ENCODE data around the gene SNX9.
A peak's percentile ranks its signal among the peaks of the same experiment; 100 is the strongest.

SNX9 gene

DNA sequence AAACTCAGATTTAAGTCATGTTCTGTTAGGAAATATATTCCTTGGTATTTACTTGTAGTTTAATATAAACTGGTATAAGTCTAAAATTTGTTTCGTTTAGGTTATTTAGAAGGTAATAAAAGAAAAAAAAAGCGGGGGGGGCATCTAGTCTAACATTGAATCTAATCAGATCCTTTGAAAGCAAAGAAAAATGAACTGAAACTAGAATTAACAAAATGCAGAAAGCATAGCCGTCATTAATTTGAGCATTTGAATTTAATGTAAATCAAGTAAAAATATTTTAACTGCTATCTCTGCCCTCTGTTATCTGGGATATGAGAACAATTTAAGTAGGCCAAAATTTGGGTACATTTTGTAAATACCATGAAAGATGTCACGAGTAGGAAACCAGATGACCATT lies 54.1 kb downstream of the SNX9 start:
- no peak for DNase-seq (ENCODE audit: low spot score)
- in situ Hi-C loops (cut with MboI; ENCODE audit: low pct_unique_long_range_greater_than_20kb, low sequenced_read_pairs, unreplicated experiment): loop anchor here (10.0 kb wide), 1 partner anchor 122 kb away; no protein-coding TSS in a partner anchor
- TF ChIP-seq, protein P1, sequence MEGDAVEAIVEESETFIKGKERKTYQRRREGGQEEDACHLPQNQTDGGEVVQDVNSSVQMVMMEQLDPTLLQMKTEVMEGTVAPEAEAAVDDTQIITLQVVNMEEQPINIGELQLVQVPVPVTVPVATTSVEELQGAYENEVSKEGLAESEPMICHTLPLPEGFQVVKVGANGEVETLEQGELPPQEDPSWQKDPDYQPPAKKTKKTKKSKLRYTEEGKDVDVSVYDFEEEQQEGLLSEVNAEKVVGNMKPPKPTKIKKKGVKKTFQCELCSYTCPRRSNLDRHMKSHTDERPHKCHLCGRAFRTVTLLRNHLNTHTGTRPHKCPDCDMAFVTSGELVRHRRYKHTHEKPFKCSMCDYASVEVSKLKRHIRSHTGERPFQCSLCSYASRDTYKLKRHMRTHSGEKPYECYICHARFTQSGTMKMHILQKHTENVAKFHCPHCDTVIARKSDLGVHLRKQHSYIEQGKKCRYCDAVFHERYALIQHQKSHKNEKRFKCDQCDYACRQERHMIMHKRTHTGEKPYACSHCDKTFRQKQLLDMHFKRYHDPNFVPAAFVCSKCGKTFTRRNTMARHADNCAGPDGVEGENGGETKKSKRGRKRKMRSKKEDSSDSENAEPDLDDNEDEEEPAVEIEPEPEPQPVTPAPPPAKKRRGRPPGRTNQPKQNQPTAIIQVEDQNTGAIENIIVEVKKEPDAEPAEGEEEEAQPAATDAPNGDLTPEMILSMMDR (IDR thresholded peaks at IDR 0.05; ENCODE audit: extremely low read depth, insufficient read depth, missing control alignments): no peak

DNA sequence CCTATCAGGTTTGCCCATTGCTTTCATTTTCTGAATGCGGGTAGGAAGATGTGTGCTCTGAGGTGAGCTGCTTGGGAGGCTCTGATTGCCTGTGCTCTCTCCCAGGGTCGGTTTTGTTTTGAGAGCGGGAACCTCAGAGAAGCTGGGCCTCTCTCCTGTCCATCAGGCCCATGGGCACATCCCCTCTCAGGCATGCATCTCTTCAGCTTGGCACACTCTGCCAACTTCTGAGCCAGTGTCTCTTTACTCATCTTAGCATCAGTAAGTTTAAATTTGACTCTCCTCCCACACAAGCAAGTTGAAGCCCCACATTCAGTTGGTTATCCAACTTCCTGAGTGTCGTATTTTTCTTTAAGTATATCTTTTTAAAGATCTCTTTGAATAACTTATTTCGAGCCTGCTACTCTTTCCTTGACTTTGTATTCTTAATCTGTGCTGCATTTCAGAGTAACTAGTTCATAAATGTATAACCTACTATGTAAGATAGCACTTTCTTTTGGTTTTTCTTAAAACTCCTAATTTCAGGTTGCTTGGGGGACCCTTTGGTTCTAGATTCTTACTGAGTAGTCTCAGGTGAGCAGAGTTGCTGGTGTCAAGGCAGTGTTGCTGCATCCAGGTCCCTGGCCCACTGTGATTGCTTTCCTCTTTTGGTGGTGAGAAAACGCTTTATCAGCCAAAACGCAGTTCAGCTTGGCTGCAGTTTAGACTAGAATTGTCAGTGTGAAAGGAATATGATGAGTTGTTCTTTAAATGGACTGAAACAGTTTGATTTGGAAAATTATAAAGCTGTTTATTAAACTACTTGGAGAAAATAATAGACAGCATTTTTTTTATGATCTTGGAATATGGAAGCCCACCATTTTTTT lies 54.8 kb downstream of the SNX9 start:
- TF ChIP-seq, protein P1 (IDR thresholded peaks at IDR 0.05; ENCODE audit: extremely low read depth, insufficient read depth, missing control alignments): no peak
- in situ Hi-C loops (cut with MboI; ENCODE audit: low pct_unique_long_range_greater_than_20kb, low sequenced_read_pairs, unreplicated experiment): loop anchor here (10.0 kb wide), 1 partner anchor 123 kb away; no protein-coding TSS in a partner anchor

DNA sequence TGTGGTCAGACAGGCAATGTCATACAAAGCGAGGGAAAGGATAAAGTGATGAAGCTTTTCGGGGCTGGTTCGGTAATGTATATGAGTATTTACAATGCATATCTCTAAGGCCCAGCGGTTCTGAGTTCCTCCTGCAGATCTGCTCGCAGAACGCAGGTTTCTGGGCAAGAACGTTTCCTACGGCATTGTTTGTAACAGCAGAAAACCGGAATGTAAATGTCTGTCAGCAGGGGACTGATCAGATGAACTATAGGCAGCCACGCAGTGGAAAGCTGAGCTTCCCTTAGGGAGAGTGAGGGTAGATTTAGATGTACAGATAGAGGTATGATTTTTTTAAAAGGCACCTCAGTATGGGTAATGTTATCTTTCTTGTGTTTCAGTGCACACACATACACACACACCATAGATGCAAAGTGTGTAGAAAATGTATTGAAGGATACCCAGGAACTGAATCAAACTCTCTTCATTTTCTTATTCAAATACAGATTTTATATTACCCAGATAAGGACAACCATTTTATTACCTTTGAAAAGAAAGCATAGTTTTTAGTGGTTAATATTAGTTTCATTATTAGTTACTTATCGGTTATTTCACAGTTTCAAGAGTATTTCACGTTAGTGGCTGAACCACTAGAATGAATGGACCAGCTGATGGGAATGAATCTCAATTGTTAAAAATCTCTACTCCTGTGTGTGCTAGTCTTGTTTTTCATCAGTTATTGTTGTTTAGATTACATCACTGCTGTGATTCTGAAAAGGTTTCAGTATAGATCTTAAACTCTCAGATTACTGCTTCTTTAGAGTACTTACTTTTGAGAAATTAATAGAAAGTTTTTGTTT lies 56.2 kb downstream of the SNX9 start:
- in situ Hi-C loops (cut with MboI; ENCODE audit: low pct_unique_long_range_greater_than_20kb, low sequenced_read_pairs, unreplicated experiment): loop anchor here (10.0 kb wide), 1 partner anchor 124 kb away; no protein-coding TSS in a partner anchor
- TF ChIP-seq, protein P1 (IDR thresholded peaks at IDR 0.05; ENCODE audit: extremely low read depth, insufficient read depth, missing control alignments): no peak
- DNase-seq (ENCODE audit: low spot score): peak; percentile 52

More for the DNA sequence above, 54.8 kb downstream of the SNX9 start:
- no peak for DNase-seq (ENCODE audit: low spot score)

DNA sequence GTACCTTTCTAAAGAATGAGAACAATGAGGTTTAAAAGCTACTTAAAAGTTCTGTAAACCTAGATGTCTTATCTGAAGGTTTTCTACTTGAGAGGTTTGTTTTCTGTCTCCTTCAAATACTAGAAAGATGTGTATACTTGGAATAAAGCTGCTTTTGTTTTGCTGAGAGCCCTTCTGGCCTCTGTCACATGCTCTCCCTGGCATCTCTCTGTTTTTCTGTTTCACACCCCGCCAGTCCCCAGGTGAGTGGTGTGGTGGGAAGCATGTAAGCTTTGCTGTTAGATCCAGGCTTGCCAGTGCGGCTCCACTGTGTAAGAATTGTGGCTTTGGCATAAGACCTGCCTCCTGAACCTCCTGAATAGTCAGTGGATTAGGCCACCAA lies 56.8 kb downstream of the SNX9 start:
- DNase-seq (ENCODE audit: low spot score): no peak
- in situ Hi-C loops (cut with MboI; ENCODE audit: low pct_unique_long_range_greater_than_20kb, low sequenced_read_pairs, unreplicated experiment): loop anchor here (10.0 kb wide), 1 partner anchor 125 kb away; no protein-coding TSS in a partner anchor
- TF ChIP-seq, protein P1 (IDR thresholded peaks at IDR 0.05; ENCODE audit: extremely low read depth, insufficient read depth, missing control alignments): no peak

DNA sequence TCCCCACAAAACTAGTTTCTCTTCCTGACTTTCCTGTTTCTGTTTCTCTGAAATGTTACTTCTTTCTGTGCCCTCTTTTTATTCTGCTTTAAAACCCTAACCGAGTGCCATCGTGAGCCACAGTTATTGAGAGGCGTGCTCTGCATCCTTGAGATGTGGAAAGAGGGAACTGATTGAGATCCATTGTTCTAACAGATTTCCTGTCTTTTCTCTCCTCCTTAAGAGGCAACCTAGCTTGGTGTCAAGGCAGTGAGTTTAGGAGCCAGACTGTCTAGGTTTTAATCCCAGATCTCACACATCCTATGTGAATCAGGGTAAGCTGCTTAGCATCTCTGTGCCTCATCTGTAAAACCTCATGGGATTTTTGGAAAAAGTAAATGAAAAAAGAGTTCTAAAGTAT lies 57.5 kb downstream of the SNX9 start:
- TF ChIP-seq, protein P1 (IDR thresholded peaks at IDR 0.05; ENCODE audit: extremely low read depth, insufficient read depth, missing control alignments): no peak
- no peak for DNase-seq (ENCODE audit: low spot score)
- in situ Hi-C loops (cut with MboI; ENCODE audit: low pct_unique_long_range_greater_than_20kb, low sequenced_read_pairs, unreplicated experiment): no loop called here

DNA sequence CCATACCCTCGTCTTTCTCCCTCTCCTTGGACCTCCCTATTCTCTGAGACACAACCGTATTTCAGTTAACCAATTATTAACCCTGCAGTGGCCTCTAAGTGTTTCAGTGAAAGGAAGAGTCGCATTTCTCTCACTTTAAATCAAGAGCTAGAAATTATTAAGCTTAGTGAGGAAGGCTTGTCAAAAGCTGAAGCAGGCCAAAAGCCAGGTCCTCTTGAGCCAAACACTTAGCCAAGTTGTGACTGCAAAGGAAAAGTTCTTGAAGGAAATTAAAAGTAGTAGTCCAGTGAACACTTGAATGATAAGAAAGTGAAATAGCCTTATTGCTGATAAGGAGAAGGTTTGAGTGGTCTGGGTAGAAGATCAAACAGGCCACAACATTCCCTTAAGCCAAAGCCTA lies 58.3 kb downstream of the SNX9 start:
- TF ChIP-seq, protein P1 (IDR thresholded peaks at IDR 0.05; ENCODE audit: extremely low read depth, insufficient read depth, missing control alignments): no peak
- in situ Hi-C loops (cut with MboI; ENCODE audit: low pct_unique_long_range_greater_than_20kb, low sequenced_read_pairs, unreplicated experiment): no loop called here
- no peak for DNase-seq (ENCODE audit: low spot score)

Data from GM13977 (cell line).